Memory B cell (primary cell): ENCODE results near the gene TCF15.

Experiments
- ATAC-seq: fragments of 150-1000 bp; cut with Tn5 transposase; 2 replicates; pipeline ENCODE4 v1.10.0; 2021; ENCODE audit warnings: low read depth, mild to moderate bottlenecking, moderate library complexity
- DNase-seq, 2 donors: peaks; one replicate each; pipeline ENCODE4 v3.0.0; 2022; ENCODE audit warnings: low spot score in 2 of 2
- H3K27ac Mint-ChIP-seq: one replicate; pipeline ENCODE4 v1.8.0; 2022; ENCODE audit warnings: mild to moderate bottlenecking, moderate library complexity, mixed read lengths
- H3K27me3 Mint-ChIP-seq: one replicate; pipeline ENCODE4 v1.8.0; 2022; ENCODE audit warnings: mixed read lengths
- H3K36me3 Mint-ChIP-seq: one replicate; pipeline ENCODE4 v1.8.0; 2022; ENCODE audit warnings: mild to moderate bottlenecking, mixed read lengths
- H3K4me1 Mint-ChIP-seq: one replicate; pipeline ENCODE4 v1.8.0; 2022; ENCODE audit warnings: mixed read lengths
- H3K4me3 Mint-ChIP-seq: one replicate; pipeline ENCODE4 v1.8.0; 2022; ENCODE audit warnings: mild to moderate bottlenecking, moderate library complexity, mixed read lengths
- H3K9me3 Mint-ChIP-seq: one replicate; pipeline ENCODE4 v1.8.0; 2022; ENCODE audit warnings: mixed read lengths

Gene TCF15

GRCh38 chr20:634148-634925 is 24.2 kb upstream of the TCF15 start:
- no peak for ATAC-seq
- Mint-ChIP-seq H3K4me1 (no peaks in the 10 kb centered on the region), H3K4me3 (no peak overlapping the region), H3K9me3 (no peaks in the 10 kb centered on the region), H3K27ac (no peak overlapping the region), H3K27me3 (peaks cover 14% of the 10 kb centered on the region), H3K36me3 (no peaks in the 10 kb centered on the region)
- no peak for DNase-seq

- Mint-ChIP-seq H3K4me1 (no peaks in the 10 kb centered on the region), H3K4me3 (no peak overlapping the region), H3K27me3 (peaks cover 13% of the 10 kb centered on the region), H3K9me3 (no peaks in the 10 kb centered on the region), H3K36me3 (no peaks in the 10 kb centered on the region), H3K27ac (no peak overlapping the region)
- DNase-seq (no peak), ATAC-seq (no peak)
These were observed 21.0 kb upstream of the TCF15 start for GRCh38 chr20:631101-631500.

- DNase-seq = no peak
- peaks cover 3% of the 10 kb centered on the region for H3K9me3 Mint-ChIP-seq
- no peak overlapping the region for H3K27ac Mint-ChIP-seq
- peaks cover 17% of the 10 kb centered on the region for H3K27me3 Mint-ChIP-seq
- H3K36me3 Mint-ChIP-seq = peaks cover 2% of the 10 kb centered on the region
- no peak overlapping the region for H3K4me3 Mint-ChIP-seq
- ATAC-seq = no peak
- H3K4me1 Mint-ChIP-seq = no peaks in the 10 kb centered on the region
These were observed 16.5 kb upstream of the TCF15 start for GRCh38 chr20:626579-626978.

- DNase-seq (no peak), ATAC-seq (no peak)
- Mint-ChIP-seq H3K27ac (no peak overlapping the region), H3K9me3 (peaks cover 3% of the 10 kb centered on the region), H3K4me3 (no peak overlapping the region), H3K27me3 (peaks cover 19% of the 10 kb centered on the region), H3K4me1 (no peaks in the 10 kb centered on the region), H3K36me3 (peaks cover 2% of the 10 kb centered on the region)
These were observed 15.3 kb upstream of the TCF15 start for GRCh38 chr20:625360-625932.

GRCh38 chr20:623704-624103 is 13.6 kb upstream of the TCF15 start:
- Mint-ChIP-seq H3K9me3 (peaks cover 3% of the 10 kb centered on the region), H3K27ac (no peak overlapping the region), H3K27me3 (peaks cover 22% of the 10 kb centered on the region), H3K4me1 (no peaks in the 10 kb centered on the region), H3K4me3 (no peak overlapping the region), H3K36me3 (peaks cover 2% of the 10 kb centered on the region)
- ATAC-seq (no peak), DNase-seq (no peak)

- H3K27me3 Mint-ChIP-seq = peaks cover 22% of the 10 kb centered on the region
- H3K4me1 Mint-ChIP-seq = no peaks in the 10 kb centered on the region
- no peak overlapping the region for H3K27ac Mint-ChIP-seq
- DNase-seq = no peak
- peaks cover 2% of the 10 kb centered on the region for H3K36me3 Mint-ChIP-seq
- H3K4me3 Mint-ChIP-seq = no peak overlapping the region
- ATAC-seq = no peak
- H3K9me3 Mint-ChIP-seq = peaks cover 5% of the 10 kb centered on the region
These were observed 12.9 kb upstream of the TCF15 start for GRCh38 chr20:623021-623420.

GRCh38 chr20:622161-622560 is 12.1 kb upstream of the TCF15 start:
- Mint-ChIP-seq H3K27me3 (peaks cover 25% of the 10 kb centered on the region), H3K27ac (no peak overlapping the region), H3K9me3 (peaks cover 10% of the 10 kb centered on the region), H3K36me3 (peaks cover 6% of the 10 kb centered on the region), H3K4me3 (no peak overlapping the region), H3K4me1 (no peaks in the 10 kb centered on the region)
- no peak for DNase-seq
- ATAC-seq = no peak

GRCh38 chr20:621125-621756 is 11.1 kb upstream of the TCF15 start:
- DNase-seq (no peak), ATAC-seq (no peak)
- peaks cover 25% of the 10 kb centered on the region for H3K27me3 Mint-ChIP-seq
- H3K9me3 Mint-ChIP-seq = peaks cover 10% of the 10 kb centered on the region
- H3K27ac Mint-ChIP-seq = no peak overlapping the region
- no peaks in the 10 kb centered on the region for H3K4me1 Mint-ChIP-seq
- H3K36me3 Mint-ChIP-seq = peaks cover 6% of the 10 kb centered on the region
- H3K4me3 Mint-ChIP-seq = no peak overlapping the region

- Mint-ChIP-seq H3K9me3 (peaks cover 8% of the 10 kb centered on the region), H3K36me3 (peaks cover 6% of the 10 kb centered on the region), H3K4me3 (no peak overlapping the region), H3K27ac (no peak overlapping the region), H3K27me3 (peaks cover 26% of the 10 kb centered on the region), H3K4me1 (peaks cover 4% of the 10 kb centered on the region)
- DNase-seq (no peak), ATAC-seq (no peak)
These were observed 10.1 kb upstream of the TCF15 start for GRCh38 chr20:620246-620645.

- peaks cover 4% of the 10 kb centered on the region for H3K4me1 Mint-ChIP-seq
- H3K4me3 Mint-ChIP-seq = no peak overlapping the region
- peaks cover 6% of the 10 kb centered on the region for H3K9me3 Mint-ChIP-seq
- peaks cover 30% of the 10 kb centered on the region for H3K27me3 Mint-ChIP-seq
- no peak for DNase-seq
- peaks cover 4% of the 10 kb centered on the region for H3K36me3 Mint-ChIP-seq
- H3K27ac Mint-ChIP-seq = no peak overlapping the region
- no peak for ATAC-seq
These were observed 8.9 kb upstream of the TCF15 start for GRCh38 chr20:618980-619379.

- no peak overlapping the region for H3K27ac Mint-ChIP-seq
- H3K4me1 Mint-ChIP-seq = peaks cover 4% of the 10 kb centered on the region
- H3K36me3 Mint-ChIP-seq = peaks cover 4% of the 10 kb centered on the region
- no peak overlapping the region for H3K4me3 Mint-ChIP-seq
- ATAC-seq = no peak
- H3K27me3 Mint-ChIP-seq = peaks cover 31% of the 10 kb centered on the region
- H3K9me3 Mint-ChIP-seq = peaks cover 6% of the 10 kb centered on the region
- no peak for DNase-seq
These were observed 8.0 kb upstream of the TCF15 start for GRCh38 chr20:617934-618690.

GRCh38 chr20:615514-615913 is 5.4 kb upstream of the TCF15 start:
- Mint-ChIP-seq H3K4me3 (no peak overlapping the region), H3K27ac (no peak overlapping the region), H3K4me1 (peaks cover 4% of the 10 kb centered on the region), H3K36me3 (peaks cover 4% of the 10 kb centered on the region), H3K27me3 (peaks cover 34% of the 10 kb centered on the region), H3K9me3 (peaks cover 6% of the 10 kb centered on the region)
- no peak for DNase-seq
- no peak for ATAC-seq

GRCh38 chr20:611843-612185 is 1.7 kb upstream of the TCF15 start:
- H3K27ac Mint-ChIP-seq = no peak overlapping the region
- no peak for ATAC-seq
- H3K4me3 Mint-ChIP-seq = no peak overlapping the region
- H3K9me3 Mint-ChIP-seq = no peaks in the 10 kb centered on the region
- H3K27me3 Mint-ChIP-seq = peaks cover 29% of the 10 kb centered on the region
- no peaks in the 10 kb centered on the region for H3K36me3 Mint-ChIP-seq
- peaks cover 4% of the 10 kb centered on the region for H3K4me1 Mint-ChIP-seq
- no peak for DNase-seq
